GM12891 (cell line): Measurements from ENCODE around the gene COX7A2.

ENCODE experiments used
- POLR2A ChIP-seq: IDR thresholded peaks from 2 replicates; pipeline ENCODE4 v1.6.1; 2011; ENCODE audit warnings: low read depth, low read length, control low read depth
- POLR2AphosphoS5 ChIP-seq: IDR thresholded peaks from 2 replicates; pipeline ENCODE4 v1.6.1; 2011; ENCODE audit warnings: low read depth, low read length, control low read depth
- POU2F2 ChIP-seq: IDR thresholded peaks from 2 replicates; pipeline ENCODE4 v1.6.1; 2011; ENCODE audit warnings: low read depth, mild to moderate bottlenecking, control low read depth, low read length, moderate library complexity
- SPI1 ChIP-seq: IDR thresholded peaks from 2 replicates; pipeline ENCODE4 v1.6.1; 2011; ENCODE audit warnings: low read depth, low read length, control low read depth
- TAF1 ChIP-seq: IDR thresholded peaks from 2 replicates; pipeline ENCODE4 v1.6.1; 2011; ENCODE audit warnings: low read depth, low read length, control low read depth

GRCh38 chr6:75279418-75279817, 35.8 kb upstream of the COX7A2 start:
- no peak for TF ChIP-seq POLR2A
- TF ChIP-seq POLR2AphosphoS5 = no peak
- no peak for TF ChIP-seq POU2F2
- TF ChIP-seq SPI1 = no peak
- TF ChIP-seq TAF1 = no peak
